ENCODE measurements around the gene GSPT2. TPM values are rescaled to one million over a fixed set of nuclear protein-coding genes. Genes with fewer than 3 reads are reported as not detected.

GSPT2 gene
- total RNA-seq = 1.3 and 1.7 TPM in 2 replicates

GRCh38 chrX:51743179-51743957 lies at the start of gene GSPT2:
Gene GSPT2, plus strand, starts transcription at chrX:51743442. Its CDS starts 185 bp downstream, at chrX:51743627.

DNA sequence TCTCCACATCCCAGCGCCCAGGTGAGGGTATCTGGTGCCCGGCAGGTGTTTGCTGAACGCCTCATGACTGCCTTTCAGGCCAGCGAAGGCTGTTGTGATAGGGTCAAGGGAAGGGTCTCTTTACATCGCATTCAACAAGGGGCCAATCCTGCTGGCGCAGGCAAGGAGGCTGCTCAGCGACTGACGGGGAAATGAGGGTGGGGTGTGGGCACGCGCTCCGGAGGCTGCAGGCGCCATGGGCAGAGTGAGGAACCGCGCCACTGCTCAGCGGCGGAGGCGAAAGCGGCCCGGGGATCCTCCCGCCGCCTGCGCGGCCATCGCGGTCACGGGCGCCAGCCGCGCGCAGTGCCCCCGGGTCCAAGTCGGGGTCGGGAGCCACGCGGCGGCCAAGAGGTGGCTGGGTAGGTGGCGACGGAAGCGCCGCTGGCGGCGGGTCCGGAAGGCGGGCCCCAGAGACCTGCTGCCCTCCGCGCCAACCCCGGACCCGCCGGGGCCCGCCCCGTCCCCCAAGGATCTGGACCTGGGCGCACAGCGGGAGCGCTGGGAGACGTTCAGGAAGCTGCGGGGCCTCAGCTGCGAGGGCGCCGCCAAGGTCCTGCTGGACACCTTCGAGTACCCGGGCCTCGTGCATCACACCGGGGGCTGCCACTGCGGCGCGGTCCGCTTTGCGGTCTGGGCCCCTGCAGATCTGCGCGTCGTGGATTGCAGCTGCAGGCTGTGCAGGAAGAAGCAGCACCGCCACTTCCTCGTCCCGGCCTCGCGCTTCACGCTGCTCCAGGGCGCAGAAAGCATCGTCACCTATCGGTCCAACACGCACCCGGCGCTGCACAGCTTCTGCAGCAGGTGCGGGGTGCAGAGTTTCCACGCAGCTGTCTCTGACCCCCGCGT lies 32.7 kb upstream of the GSPT2 start, which contains the start of gene CENPVL1:
Gene CENPVL1, plus strand, starts transcription at position 236 of the 888 bp plus-strand sequence. Its CDS starts 0 bp downstream, at position 236.

Other genes with a start within 250 kb of the GSPT2 start
- gene NUDT11, start 246.8 kb upstream of the GSPT2 start, total RNA-seq = 8.9 and 9.6 TPM in 2 replicates
- gene CENPVL3, start 124.5 kb upstream of the GSPT2 start, total RNA-seq = under 0.01 TPM in 1 of 2 replicates, not detected in the other
- gene CENPVL2, start 60.6 kb upstream of the GSPT2 start, total RNA-seq = not detected in 2 replicates
- not detected in 2 replicates for gene CENPVL1, start 32.9 kb upstream of the GSPT2 start, total RNA-seq
- 13.6 and 33.3 TPM in 2 replicates for gene MAGED1, start 150.2 kb downstream of the GSPT2 start, total RNA-seq